Activated CD4-positive, alpha-beta T cell treated with anti-CD3 and anti-CD28 coated beads, Interleukin-2, amount 50 U/mL, for 48 hours (primary cell): Measurements from ENCODE around the gene CCDC102A.

Experiments used
- DNase-seq, 2 experiments: peaks; one replicate each; pipeline ENCODE4 v3.0.0-alpha.2; 2020

Gene CCDC102A

GRCh38 chr16:57517397-57518367, 18.7 kb downstream of the CCDC102A start:
- DNase-seq: no peak

- no peak for DNase-seq
These were observed 19.6 kb downstream of the CCDC102A start for GRCh38 chr16:57516773-57517172.

GRCh38 chr16:57516176-57516725, 20.1 kb downstream of the CCDC102A start:
- DNase-seq: no peak

GRCh38 chr16:57514791-57515600, 21.4 kb downstream of the CCDC102A start:
- no peak for DNase-seq

- DNase-seq: no peak
These were observed 22.0 kb downstream of the CCDC102A start for GRCh38 chr16:57514371-57514770.

- no peak for DNase-seq
These were observed 22.8 kb downstream of the CCDC102A start for GRCh38 chr16:57513371-57514102.

GRCh38 chr16:57512296-57513001, 23.9 kb downstream of the CCDC102A start:
- DNase-seq: no peak

- no peak for DNase-seq
These were observed 26.1 kb downstream of the CCDC102A start for GRCh38 chr16:57510016-57510871.

GRCh38 chr16:57509231-57509923, 27.0 kb downstream of the CCDC102A start:
- DNase-seq: no peak

GRCh38 chr16:57508035-57508425, 28.3 kb downstream of the CCDC102A start:
- DNase-seq: no peak

- no peak for DNase-seq
These were observed 29.0 kb downstream of the CCDC102A start for GRCh38 chr16:57507136-57508034.

GRCh38 chr16:57505169-57505568, 31.2 kb downstream of the CCDC102A start:
- DNase-seq: no peak

- no peak for DNase-seq
These were observed 31.9 kb downstream of the CCDC102A start for GRCh38 chr16:57504491-57504890.

GRCh38 chr16:57504001-57504400, 32.4 kb downstream of the CCDC102A start:
- DNase-seq: no peak

GRCh38 chr16:57503366-57503765, 33.0 kb downstream of the CCDC102A start:
- no peak for DNase-seq

- DNase-seq: no peak
These were observed 34.2 kb downstream of the CCDC102A start for GRCh38 chr16:57502048-57502775.

GRCh38 chr16:57501492-57501891, 34.9 kb downstream of the CCDC102A start:
- DNase-seq: no peak

- no peak for DNase-seq
These were observed 35.7 kb downstream of the CCDC102A start for GRCh38 chr16:57500578-57501111.
